Right forelimb (tissue), 1 donor: ENCODE measurements around the gene WWOX.
A peak's percentile ranks its signal among the peaks of the same experiment; 100 is the strongest.
"Not testable (repeated sequence)": the region's sequence is repeated elsewhere in the genome, so short reads cannot be mapped to it uniquely, and the experiment has no call there.

Experiments
- DNase-seq: peaks from one replicate; pipeline ENCODE4 v3.0.0-alpha.2; 2018

The WWOX gene

GRCh38 chr16:79210607-79211006 is 1111.2 kb downstream of the WWOX start:
- DNase-seq: no peak

DNA sequence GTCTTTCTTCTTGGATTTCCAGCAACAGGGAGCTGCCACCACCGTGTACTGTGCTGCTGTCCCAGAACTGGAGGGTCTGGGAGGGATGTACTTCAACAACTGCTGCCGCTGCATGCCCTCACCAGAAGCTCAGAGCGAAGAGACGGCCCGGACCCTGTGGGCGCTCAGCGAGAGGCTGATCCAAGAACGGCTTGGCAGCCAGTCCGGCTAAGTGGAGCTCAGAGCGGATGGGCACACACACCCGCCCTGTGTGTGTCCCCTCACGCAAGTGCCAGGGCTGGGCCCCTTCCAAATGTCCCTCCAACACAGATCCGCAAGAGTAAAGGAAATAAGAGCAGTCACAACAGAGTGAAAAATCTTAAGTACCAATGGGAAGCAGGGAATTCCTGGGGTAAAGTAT is 1112.1 kb downstream of the WWOX start:
- peak; percentile 54 for DNase-seq

DNA sequence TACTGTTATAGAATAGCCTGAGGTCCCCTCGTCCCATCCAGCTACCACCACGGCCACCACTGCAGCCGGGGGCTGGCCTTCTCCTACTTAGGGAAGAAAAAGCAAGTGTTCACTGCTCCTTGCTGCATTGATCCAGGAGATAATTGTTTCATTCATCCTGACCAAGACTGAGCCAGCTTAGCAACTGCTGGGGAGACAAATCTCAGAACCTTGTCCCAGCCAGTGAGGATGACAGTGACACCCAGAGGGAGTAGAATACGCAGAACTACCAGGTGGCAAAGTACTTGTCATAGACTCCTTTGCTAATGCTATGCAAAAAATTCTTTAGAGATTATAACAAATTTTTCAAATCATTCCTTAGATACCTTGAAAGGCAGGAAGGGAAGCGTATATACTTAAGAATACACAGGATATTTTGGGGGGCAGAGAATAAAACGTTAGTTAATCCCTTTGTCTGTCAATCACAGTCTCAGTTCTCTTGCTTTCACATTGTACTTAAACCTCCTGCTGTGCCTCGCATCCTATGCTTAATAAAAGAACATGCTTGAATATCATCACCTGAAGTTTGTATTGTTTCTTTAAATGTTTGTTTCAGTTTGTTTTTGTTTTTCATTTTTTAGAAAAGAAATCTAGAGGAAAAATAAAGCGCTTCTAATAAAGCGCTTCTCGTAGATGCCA is 1112.8 kb downstream of the WWOX start:
- no peak for DNase-seq

DNA sequence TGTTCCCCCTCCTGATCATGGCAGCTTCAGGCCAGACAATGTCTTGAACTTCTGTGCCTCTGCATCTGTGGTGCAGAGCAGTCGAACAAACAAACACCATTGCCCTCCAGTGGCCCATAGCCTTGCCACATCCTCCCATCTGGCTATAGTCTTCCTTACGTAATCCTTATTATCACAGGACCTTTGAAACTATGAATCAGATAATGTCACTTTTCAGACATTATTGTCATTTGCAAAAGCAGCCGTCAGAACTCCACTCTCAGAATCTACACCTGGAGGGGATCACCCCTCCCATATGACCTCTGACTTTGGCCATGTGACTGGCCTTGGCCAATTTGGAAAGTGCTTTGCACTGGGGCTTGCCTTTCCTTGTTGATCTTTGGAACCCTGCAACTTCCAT is 1113.8 kb downstream of the WWOX start:
- DNase-seq: no peak

GRCh38 chr16:79215289-79215688 is 1115.8 kb downstream of the WWOX start:
- DNase-seq: no peak

GRCh38 chr16:79217375-79218011 is 1118.0 kb downstream of the WWOX start:
- no peak for DNase-seq

DNA sequence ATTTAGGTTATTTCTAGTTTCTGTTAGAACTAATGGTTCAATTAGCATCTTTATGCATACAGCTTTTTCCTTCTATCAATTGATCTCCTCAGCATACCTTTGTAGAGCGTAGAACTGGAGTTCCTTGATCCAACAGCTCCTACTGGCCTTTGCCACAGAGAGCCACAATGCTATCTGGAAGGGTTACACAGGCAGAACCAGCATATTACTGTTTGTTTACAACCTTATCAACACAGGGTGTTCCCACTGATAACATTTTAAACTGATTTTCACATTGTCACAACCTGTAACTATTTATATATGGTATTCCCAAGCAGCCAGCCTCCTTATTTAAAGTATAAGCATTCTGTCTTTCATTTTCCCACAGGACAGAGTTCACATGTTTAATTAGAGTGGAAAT is 1118.9 kb downstream of the WWOX start:
- no peak for DNase-seq

DNA sequence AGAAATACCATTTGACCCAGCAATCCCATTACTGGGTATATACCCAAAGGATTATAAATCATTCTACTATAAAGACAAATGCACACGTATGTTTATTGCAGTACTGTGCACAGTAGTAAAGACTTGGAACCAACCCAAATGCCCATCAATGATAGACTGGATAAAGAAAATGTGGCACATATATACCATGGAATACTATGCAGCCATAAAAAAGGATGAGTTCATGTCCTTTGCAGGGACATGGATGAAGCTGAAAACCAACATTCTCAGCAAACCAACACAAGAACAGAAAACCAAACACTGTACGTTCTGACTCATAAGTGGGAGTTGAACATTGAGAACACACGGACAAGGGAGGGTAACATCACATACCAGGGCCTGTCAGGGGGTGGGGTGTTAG is 1126.5 kb downstream of the WWOX start:
- not testable (repeated sequence) for DNase-seq

GRCh38 chr16:79229361-79229760 is 1129.9 kb downstream of the WWOX start:
- DNase-seq: no peak

DNA sequence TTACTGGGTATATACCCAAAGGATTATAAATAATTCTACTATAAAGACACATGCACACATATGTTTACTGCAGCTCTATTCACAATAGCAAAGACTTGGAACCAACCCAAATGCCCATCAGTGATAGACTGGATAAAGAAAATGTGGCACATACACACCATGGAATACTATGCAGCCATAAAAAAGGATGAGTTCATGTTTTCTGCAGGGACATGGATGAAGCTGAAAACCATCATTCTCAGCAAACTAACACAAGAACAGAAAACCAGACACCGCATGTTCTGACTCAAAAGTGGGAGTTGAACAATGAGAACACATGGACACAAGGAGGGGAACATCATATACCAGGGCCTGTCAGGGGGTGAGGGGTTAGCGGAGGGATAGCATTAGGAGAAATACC is 1146.2 kb downstream of the WWOX start:
- DNase-seq: not testable (repeated sequence)

DNA sequence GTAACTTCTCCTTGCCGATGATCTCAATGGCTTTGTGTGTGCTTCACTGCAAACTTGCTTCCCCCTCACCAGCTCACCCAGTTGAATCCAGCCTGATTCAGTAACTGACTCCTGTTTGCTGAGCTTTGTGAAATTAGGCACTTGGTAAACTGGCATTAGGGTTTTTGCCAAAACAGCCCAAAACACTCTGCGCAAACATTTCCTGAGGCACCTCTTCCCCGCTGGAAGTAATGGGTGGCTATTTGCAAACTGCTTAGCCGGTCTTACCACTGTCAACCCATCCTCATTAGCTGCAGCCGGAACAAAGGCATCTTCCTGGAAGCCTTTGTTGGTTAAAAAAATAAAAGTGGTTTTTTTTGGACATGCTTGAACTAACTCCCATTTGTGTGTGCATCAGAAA is 1147.9 kb downstream of the WWOX start:
- no peak for DNase-seq

DNA sequence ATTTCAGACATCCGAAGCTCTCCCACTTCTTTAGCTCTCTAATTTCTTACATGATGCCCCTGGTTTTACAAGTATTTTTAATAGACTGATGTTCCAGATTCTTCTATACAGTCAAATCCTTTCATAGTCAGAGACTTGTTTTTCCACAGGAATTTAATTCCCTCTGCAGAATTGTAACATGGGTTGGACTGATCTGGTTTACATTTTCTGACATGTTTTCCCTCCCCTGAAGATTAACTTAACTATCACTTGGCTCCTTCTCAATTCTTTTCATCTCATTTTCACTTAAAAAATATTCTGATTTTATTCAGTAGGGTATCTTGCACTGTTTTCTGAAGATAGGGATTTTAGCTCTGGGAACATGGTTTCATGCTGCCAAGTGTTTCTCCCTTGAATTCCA is 1148.9 kb downstream of the WWOX start:
- no peak for DNase-seq

GRCh38 chr16:79250502-79251098 is 1151.1 kb downstream of the WWOX start:
- no peak for DNase-seq

GRCh38 chr16:79253100-79253631 is 1153.7 kb downstream of the WWOX start:
- no peak for DNase-seq

- DNase-seq: no peak
Measured at GRCh38 chr16:79257953-79258490, 1158.6 kb downstream of the WWOX start.

DNA sequence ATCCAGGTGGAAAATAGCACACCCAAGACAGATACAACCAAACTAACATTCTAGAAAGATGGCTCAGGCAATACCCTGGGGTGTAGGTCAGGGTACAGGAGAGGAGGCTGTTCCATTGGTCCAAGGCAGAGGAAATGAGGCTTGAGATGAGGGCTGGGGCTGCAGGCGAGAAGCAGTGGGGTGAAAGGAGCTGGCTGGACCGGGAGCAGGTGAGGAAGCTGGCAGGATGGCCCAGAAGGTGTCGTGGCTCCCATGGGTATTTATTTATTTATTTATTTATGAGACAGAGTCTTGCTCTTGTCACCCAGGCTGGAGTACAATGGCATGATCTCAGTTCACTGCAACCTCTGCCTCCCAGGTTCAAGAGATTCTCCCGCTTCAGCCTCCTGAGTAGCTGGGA is 1161.4 kb downstream of the WWOX start:
- DNase-seq: not testable (repeated sequence)

DNA sequence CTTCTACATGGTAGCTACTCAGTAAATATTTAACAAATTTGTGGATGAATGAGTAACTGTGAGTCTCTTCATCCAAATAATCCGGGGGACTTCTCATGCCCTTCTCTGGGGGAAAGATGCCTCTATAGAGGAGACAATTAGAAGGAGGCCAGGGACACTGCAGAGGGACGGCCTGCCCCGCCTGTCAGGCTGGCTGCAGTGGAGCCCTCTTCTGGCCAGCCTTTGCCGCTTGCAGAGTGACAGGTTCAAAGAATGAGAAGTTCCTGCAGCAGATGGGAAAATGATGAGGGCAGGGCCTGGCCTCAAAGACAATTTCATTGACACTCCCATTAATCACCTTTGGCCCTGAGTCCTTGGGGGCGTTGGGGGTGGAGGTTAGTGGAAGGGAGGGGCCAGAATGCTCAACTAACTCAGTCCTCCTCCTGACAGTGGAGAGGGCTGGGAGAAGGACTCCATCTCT is 1162.1 kb downstream of the WWOX start:
- DNase-seq: no peak

DNA sequence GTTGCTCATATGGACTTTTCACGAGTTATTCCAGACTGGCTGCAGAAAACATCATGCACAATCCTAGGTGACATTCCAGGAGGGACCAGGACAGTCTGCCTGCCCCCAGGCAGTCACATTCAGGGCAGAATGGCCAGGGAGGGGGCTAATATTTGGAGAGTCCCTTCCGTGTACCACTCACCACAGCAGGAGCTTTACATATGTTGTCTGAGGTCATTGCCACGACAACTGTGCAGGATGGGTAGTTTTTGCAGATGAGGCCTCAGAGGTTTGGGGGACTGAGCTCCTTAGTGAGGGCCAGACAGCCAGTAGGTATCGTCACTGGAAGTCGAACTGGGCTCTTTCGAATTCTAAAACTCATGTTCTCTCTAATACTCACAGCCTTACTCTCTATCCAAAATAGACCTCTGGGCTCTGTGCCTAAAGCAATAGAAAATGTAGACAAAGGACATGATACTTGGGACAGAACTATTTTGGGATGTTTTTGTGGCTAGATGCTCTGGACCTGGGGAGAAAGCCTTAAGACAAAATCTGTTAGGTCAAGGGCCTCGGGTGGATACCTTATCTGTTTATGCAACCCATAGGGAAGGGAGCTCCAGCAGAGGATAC is 1162.6 kb downstream of the WWOX start:
- no peak for DNase-seq
